Suprapubic skin (tissue), 4 donors: ENCODE data around the gene ADAMTS15.

Experiments used
- POLR2A ChIP-seq, 2 donors: fragments of 450-650 bp; IDR thresholded peaks; one replicate each; pipeline ENCODE4 v1.6.1; 2017; ENCODE audit warnings: antibody characterized with exemption in 2 of 2, mild to moderate bottlenecking in 2 of 2, moderate library complexity in 2 of 2
- POLR2AphosphoS5 ChIP-seq, 3 donors: sonication (generic); formaldehyde crosslinking; IDR thresholded peaks; one replicate each; pipeline ENCODE4 v1.6.1; 2017; ENCODE audit warnings: antibody characterized with exemption in 3 of 3
- TF ChIP-seq, protein P1 (sequence below), 2 donors: fragments of 200-600 bp in 1 of 2; fragments of 450-650 bp in 1 of 2; sonication (generic) in 1 of 2; IDR thresholded peaks; one replicate each; pipeline ENCODE4 v1.5.1; 2016 to 2019; ENCODE audit warnings: antibody characterized with exemption in 2 of 2, mild to moderate bottlenecking in 1 of 2, moderate library complexity in 1 of 2

DNA sequence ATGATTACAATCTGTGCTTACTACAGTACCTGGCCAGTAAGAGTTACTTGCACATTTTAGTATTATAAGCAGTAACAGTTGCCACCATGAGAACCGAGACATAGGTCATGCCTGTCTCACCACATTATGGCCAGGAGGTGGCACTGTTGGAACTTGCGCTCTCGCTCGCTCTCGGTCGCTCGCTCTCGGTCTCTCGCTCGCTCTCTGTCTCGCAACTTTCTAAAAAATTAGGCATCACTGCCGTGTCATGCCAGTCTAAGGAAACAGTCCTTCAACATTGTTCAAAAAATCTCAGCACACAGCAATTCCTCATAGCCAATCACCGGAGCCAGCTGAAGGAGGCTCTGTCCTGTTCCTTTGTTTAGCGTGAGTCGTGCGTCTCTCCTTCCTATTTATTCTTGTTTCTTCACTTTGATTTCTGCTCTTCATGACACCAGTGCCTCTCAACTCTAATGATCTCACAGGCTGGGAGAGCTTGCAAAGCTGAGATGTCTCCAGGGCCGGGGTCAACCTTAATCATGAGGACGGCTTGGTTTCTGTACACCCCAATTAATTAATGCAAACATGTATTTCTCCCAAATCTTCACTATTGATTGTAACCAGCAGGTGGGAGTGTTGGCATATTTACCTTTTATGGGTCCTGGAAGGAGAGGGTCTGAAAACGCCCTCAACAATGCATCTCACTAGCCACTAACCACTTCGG, 13.8 kb upstream of the ADAMTS15 start:
- TF ChIP-seq, protein P1, sequence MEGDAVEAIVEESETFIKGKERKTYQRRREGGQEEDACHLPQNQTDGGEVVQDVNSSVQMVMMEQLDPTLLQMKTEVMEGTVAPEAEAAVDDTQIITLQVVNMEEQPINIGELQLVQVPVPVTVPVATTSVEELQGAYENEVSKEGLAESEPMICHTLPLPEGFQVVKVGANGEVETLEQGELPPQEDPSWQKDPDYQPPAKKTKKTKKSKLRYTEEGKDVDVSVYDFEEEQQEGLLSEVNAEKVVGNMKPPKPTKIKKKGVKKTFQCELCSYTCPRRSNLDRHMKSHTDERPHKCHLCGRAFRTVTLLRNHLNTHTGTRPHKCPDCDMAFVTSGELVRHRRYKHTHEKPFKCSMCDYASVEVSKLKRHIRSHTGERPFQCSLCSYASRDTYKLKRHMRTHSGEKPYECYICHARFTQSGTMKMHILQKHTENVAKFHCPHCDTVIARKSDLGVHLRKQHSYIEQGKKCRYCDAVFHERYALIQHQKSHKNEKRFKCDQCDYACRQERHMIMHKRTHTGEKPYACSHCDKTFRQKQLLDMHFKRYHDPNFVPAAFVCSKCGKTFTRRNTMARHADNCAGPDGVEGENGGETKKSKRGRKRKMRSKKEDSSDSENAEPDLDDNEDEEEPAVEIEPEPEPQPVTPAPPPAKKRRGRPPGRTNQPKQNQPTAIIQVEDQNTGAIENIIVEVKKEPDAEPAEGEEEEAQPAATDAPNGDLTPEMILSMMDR (IDR thresholded peaks at IDR 0.05): peak; percentile 58 to 75
- TF ChIP-seq POLR2A (IDR thresholded peaks at IDR 0.05): no peak
- peak in 1 of 3 donors; percentile 13 for TF ChIP-seq POLR2AphosphoS5 (IDR thresholded peaks at IDR 0.05)
